HG02571 (cell line): Measurements from ENCODE around the gene AKAP6.
"Not testable (repeated sequence)": the region's sequence is repeated elsewhere in the genome, so short reads cannot be mapped to it uniquely, and the experiment has no call there.

Source experiments
- ATAC-seq: cut with Tn5 transposase; IDR thresholded peaks from one replicate; pipeline ENCODE4 v1.9.1; 2021; ENCODE audit warnings: mild to moderate bottlenecking, moderate library complexity; ENCODE audit not compliant: unreplicated experiment

AKAP6 gene

DNA sequence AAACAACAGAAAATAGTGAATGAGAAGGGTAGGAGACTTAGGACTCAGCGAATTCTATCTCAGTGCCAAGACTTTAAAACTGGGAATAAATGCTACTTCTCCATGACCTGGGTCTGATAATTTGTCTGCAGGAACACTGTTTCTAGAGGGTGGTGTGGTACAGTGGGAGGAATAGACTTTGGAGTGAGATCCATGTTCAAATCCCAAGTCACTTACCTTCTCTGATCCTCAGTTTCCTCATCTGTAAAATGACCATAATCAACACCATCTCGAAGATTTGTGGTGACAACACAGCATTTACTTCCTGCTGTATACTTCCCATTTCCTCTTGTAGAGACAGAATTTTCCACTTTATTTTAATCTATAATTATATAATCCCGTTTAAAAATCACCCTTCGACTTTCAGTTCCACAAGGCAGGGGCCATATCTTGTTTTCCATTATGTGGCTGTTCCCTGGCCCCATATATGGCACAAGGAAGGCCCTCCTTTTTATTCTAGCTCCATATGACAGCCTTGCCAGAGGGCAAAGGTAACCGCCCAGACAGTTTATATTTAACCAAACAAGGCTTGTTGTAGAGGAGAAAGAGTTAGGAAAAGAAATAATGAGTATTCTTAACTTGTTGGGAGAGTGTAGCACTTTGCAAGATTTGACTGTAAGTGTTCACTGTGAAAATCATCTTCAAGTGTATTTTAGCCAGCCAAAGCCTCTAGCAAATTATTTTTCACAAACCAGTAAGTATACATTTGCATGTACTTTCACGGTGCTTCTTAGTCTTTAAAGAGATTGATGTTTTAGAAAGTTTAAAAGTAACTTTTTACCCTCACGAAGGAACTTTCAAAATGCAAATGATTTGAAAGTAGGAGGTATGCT is 243.1 kb downstream of the AKAP6 start:
- ATAC-seq: peak; percentile 47

- ATAC-seq: no peak
These were observed 243.7 kb downstream of the AKAP6 start for GRCh38 chr14:32572867-32573150.

DNA sequence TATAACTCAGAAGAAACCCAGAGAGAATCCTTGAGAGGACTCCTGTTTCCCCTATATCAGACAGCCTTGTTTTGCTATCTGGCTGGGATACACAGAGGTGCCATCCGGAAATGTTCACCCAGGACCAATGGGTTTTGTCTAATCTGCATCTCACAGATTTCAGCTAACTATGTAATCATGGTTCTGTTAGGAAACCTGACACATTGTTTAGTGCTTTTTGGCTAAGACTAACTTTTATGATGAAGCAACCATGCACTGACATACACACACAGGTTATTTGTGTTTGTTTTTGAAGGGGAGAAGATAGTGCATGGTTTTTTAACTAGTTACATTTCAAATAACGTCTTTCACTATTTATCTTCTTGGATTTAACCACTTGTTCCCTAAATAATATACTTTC is 245.2 kb downstream of the AKAP6 start:
- ATAC-seq: no peak

- peak; percentile 76 for ATAC-seq
These were observed 247.1 kb downstream of the AKAP6 start for GRCh38 chr14:32576088-32576795.

DNA sequence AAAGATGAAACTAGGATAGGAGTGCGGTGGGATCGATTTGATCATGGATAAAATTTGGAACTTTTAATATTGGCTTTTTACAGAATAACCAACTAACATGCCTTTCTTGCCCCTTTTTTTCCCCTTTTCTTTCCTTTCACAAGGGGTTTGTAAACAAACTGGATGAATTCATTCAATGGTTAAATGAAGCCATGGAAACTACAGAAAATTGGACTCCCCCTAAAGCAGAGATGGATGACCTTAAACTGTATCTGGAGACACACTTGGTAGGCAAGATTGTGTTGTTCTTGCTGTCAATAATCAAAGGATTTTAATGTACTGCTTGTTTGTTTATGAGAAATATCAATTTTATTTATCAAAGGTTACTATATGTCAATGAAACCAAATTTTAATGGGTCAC is 247.9 kb downstream of the AKAP6 start:
- no peak for ATAC-seq

DNA sequence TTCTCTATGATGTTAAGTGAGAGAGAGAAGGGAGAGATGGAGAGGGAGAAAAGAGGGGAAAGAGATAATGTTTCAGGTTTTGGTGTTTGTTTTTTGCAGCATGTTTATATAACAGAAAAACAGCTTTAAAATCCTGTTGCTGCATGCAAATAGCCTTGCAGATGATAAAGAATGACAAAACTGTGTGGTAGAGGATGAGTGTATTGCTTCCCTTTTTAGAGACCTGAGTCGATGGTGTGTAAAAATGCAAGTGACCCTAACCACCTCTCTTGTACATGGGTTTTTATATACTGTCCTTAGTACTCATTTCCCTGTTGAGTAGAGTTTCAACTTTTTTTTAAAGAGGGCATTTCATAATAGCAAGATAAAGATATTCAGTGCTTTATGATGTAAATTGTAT is 249.1 kb downstream of the AKAP6 start:
- ATAC-seq: no peak

- not testable (repeated sequence) for ATAC-seq
These were observed 254.3 kb downstream of the AKAP6 start for GRCh38 chr14:32583427-32583826.

DNA sequence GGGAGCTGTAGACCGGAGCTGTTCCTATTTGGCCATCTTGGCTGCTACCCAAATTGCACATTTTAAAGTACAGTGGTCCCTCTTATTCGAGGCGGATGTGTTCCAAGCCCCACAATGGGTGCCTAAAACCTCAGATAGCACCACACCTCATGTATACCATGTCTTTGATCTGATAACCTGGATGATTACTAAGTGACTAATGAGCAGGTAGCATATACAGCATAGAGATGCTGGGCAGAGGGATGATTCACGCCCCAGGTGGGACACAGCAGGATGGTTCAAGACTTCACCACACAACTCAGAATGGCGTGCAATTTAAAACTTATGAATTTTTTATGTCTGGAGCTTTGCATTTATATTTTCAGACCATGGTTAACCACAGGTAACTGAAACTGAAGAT is 255.0 kb downstream of the AKAP6 start:
- ATAC-seq: no peak

DNA sequence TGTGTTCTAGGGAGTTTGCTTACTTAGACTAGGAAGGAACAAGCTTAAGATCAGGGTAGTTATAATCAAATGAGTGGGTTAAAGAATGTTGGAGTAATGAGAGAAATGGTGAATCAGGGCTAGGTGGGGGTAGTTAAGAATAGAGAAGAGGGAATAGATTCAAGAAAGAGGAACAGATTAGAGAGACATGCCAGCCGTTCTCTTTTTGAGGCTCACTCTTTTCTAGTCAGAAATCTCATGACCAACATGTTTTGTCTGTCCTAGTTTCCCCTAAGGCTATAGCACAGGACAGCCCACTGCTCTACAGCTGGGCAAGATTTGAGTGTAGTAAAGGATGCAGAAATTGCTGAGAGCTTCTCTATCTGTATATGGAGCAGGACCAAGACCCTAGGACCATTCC is 258.4 kb downstream of the AKAP6 start:
- ATAC-seq: no peak

DNA sequence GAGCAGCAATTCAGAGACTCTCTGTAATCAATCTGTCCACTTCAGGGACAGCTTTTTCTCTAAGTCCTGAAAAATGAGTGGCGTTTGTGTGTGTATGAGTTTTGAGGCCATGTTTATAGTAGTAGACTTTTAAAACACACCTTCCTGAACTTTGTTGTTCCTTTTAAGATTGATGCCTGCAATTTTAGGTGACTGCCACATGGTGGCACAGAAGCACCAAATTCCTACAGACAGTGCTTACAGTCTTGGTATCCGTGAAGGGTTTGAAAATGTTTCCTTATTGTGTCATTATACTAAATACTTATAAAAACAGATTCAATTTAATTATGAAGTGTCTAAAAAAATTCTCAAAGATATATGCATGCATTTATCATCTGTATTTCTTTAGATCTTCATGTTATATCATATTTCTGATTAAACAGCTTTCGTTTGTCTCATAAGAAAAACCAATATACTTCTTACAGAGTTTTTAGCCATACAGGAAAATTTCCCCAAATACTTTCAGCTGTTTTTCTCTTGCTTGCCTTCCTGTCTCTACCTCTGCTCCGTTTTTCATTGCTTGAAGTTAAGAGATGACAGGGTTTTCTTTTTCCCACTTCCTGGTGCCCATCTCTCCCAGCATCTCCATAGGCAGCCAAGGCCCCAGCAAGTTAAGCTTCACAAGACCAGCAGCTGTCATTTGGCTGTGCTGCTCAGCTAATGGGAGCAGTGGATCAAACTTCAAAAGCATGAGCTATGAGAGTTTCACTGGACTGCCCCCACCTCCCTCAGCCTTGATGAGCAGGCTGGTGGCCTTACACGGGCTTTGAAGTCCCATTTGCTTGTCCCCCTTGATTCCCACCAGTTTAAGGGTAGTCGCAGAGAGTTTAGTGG is 259.6 kb downstream of the AKAP6 start:
- no peak for ATAC-seq

- ATAC-seq: no peak
These were observed 261.1 kb downstream of the AKAP6 start for GRCh38 chr14:32590157-32590556.

DNA sequence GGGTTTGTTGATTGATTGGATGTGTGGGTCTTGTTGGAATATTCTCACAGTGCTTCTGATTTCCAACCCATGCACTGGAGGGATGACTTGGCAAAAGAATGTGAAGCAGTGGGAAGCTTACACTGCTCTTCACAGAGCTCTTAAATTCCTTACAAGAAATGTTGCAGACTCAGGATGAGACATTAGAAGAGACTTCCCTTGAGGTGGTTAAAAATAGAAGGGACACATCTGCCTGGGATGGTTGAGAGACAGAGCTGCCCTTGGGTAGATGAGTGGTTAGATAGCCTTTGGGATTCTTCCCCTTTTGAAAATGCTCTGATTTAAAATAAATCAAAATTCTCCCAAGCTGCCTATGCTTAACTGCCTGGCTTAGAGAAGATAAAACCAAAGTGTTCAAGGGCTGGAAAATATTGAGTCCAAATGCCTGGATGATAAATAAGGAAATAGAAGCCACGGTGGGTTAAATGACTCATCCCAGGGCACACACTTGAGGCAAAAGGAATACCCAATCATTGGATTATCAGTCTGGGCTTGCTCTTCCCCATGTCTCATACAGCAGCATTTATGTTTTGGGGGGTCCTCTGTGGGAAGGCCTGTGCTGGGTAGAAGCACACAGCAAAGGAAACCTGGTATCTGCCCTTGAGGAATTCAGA is 264.3 kb downstream of the AKAP6 start:
- ATAC-seq: no peak

DNA sequence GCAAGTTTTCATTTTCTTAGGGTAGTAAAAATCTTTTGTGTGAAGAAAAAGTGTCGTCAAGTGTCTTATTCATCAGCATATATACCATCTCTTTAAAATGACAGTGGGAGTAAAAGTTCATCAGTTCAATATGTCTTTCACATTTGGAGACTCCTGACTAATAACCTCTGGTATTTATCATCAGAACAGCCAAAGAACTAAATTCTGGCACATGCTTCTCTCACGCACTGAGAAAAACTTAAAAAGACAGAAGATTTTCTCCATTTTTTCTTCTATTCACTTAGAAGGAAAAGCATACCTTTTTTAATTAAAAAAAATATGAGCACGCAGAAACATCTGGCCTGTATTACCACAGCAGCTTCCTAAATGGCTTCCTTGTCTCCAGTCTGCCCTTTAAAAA is 265.7 kb downstream of the AKAP6 start:
- no peak for ATAC-seq

GRCh38 chr14:32595497-32595896 is 266.4 kb downstream of the AKAP6 start:
- ATAC-seq: no peak

- no peak for ATAC-seq
These were observed 267.3 kb downstream of the AKAP6 start for GRCh38 chr14:32596390-32596789.

DNA sequence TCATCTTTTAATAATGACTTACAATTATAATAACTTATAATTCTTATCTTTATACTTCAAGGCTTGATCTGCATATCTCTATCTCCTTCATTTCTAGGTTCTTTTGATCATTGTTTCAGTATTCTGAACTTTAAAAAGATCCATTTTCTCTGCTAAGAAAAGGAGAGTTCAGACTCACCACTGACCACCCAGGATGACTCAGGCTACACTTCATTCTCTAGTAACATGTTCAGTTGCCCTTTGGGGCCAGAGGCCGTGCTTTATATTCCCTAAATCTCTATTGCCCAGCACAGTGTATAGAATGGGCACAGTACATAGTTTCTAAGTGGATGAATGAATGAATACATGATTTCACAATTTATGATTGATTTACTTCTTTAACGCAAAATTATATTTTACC is 268.7 kb downstream of the AKAP6 start:
- no peak for ATAC-seq

DNA sequence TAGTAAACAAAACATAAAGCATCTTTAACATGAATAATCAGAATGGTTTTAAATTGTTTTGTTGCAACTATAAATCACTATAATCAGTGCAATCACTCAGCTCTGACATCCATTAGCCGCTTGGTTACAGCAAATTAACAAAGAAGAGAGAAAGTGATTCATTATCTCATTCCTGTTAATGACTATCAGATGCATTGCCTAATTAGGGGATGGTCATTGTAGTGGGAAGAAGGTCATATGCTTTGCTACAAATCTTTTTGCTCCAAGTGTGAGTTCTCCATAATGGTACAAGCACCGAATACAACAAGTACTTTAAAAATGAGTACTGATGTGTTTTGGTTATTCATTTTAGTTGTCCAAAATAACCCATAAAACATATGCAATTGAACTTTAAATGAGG is 272.0 kb downstream of the AKAP6 start:
- ATAC-seq: no peak

DNA sequence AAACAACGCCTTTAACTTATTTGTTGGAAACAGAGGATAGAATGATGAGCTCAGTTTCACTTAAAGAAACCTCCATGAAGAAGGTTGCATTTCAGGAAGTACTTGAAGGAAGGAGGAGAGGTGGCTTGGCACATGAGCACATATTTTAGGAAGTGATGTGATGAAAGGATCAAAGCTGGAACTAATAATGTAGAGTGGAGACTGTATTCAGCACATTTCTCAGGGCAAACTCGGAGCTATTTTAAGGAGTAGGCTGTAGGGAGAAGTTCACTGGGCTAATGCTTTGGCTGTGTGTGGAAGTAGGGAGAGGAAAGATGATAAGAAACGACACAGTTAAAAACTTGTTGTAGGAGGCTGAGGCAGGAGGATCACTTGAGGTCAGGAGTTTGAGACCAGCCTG is 272.8 kb downstream of the AKAP6 start:
- no peak for ATAC-seq

DNA sequence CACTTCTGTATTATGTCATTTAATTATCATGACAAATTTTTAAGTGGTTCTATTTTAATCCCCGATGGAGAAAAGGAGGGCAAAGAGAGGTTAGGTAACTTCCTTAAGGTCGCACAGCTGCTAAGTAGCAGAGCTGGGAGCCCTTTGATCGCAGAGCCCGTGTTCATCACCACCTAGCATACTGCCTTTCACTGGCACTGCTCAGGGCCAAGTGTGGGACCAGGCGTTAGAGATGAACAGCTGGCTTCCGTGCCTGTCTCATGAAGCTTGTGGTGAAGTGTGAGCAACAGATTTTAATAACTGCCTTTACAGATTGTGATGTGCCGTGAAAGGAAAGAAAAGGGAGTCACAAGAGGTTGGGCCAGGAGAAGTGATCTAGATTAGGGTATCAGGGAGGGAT is 273.6 kb downstream of the AKAP6 start:
- ATAC-seq: no peak

GRCh38 chr14:32603992-32604565 is 275.0 kb downstream of the AKAP6 start:
- ATAC-seq: no peak

DNA sequence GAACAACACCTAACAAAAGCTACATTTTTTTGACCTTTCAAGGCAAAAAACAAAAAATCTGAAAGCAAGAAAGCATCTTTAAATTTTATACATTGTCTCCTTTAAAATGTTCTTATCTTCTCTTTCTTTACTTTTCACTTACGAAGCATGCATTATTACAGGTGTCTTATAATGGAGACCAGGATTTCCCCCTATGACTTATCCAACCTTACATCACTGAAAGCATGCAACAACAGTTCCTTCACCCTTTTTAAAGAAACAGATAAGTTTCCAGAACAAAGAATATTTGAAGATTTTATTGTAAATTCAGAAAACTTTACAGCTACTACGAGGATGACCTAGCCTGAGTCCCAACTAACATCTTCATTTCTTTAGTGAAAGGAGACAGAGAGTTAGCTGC is 277.2 kb downstream of the AKAP6 start:
- no peak for ATAC-seq
